ENCODE results near the gene SLC16A6.
"Not testable (repeated sequence)": the region's sequence is repeated elsewhere in the genome, so short reads cannot be mapped to it uniquely, and the experiment has no call there.

- not testable (repeated sequence) for TF ChIP-seq POLR2A, POLR2AphosphoS5, TAF1 (IDR thresholded peaks at IDR 0.05; ENCODE audit: low read depth, low read length)
Measured at GRCh38 chr17:68225055-68225454, 65.9 kb downstream of the SLC16A6 start.
